Measurements from ENCODE around the gene ADPRH.
"Not testable (repeated sequence)": the region's sequence is repeated elsewhere in the genome, so short reads cannot be mapped to it uniquely, and the experiment has no call there.

Gene ADPRH

DNA sequence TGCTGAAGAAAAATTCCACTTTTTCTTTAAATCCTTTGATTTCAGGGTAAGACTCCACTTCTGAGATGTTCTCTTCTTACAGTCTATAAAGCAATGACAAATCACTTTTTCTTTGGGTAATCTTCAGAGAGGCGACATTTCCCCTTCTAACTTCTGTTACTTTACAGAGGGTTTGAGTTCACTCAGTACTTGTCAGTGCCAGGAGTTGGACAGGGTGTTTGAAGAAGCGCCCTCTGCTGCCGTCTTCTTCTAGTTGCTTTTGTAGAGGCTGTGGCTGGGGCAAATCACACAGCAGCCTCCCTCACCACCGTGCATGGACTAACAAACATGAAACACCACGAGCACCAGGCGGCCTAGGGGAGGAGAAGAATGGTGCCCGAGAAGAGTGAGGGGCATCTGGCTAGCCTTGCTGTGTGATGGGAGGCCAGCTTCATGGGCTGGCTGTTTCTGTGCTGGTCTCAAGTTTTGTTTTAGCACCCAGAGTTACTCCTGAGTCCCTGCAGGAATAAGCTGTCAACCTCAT is 19.8 kb upstream of the ADPRH start, which contains the start of gene CD80:
CD80 (minus strand) TSS at position 174 of the 523 bp plus-strand sequence. CDS start 1,886 bp downstream, outside the sequence.
- peak in 1 of 2 experiments; percentile 56 for DNase-seq (ENCODE audit: low read depth in 2 of 2)

DNA sequence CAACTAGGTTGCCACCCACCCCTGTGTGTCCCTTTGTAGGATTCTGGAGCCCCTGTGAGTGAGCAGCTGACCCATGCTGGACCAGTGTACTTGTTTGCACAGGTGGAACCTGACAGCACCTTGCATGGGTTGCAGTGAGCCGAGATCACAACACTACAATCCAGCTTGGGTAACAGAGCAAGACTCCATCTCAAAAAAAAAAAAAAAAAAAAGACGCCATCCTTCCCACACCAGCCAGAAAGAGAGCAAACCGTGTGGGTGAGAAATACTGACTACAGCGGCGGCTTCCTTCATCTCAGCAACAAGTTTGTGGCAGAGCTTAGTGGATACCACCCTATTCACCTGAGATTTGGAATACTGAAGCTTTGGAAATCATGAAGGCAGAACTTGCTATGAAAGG is 19.1 kb upstream of the ADPRH start:
- DNase-seq (ENCODE audit: low read depth in 2 of 2) = no peak

- peak in 1 of 2 experiments; percentile 11 for DNase-seq (ENCODE audit: low read depth in 2 of 2)
Observed at GRCh38 chr3:119562307-119562961, 16.9 kb upstream of the ADPRH start.

DNA sequence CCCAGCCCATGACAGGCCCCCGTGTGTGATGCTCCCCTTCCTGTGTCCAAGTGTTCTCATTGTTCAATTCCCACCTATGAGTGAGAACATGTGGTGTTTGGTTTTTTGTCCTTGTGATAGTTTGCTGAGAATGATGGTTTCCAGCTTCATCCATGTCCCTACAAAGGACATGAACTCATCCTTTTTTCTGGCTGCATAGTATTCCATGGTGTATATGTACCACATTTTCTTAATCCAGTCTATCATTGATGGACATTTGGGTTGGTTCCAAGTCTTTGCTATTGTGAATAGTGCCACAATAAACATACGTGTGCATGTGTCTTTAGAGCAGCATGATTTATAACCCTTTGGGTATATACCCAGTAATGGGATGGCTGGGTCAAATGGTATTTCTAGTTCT is 16.0 kb upstream of the ADPRH start:
- not testable (repeated sequence) for DNase-seq (ENCODE audit: low read depth in 2 of 2)

- no peak for DNase-seq (ENCODE audit: low read depth in 2 of 2)
Observed at GRCh38 chr3:119569156-119569555, 10.1 kb upstream of the ADPRH start.

DNA sequence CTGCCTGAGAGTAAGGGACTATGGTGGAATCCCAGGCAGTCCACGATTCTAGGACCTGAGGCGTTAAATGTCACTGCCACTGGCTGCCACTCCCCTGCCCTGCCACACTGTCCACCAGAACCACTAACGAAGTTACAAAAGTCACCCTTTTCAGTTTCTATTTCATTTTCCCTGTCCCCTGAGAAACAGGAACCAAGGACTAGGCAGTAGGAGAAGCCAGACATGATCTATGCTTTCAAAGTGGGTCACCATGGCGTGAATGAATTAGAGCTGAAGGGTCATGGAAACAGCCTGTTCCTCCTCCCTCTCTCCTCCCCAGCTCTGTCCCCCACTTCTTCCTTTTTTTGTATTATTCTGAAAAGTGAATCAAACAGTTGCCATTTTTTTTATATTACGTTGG is 9.1 kb upstream of the ADPRH start:
- no peak for DNase-seq (ENCODE audit: low read depth in 2 of 2)

DNA sequence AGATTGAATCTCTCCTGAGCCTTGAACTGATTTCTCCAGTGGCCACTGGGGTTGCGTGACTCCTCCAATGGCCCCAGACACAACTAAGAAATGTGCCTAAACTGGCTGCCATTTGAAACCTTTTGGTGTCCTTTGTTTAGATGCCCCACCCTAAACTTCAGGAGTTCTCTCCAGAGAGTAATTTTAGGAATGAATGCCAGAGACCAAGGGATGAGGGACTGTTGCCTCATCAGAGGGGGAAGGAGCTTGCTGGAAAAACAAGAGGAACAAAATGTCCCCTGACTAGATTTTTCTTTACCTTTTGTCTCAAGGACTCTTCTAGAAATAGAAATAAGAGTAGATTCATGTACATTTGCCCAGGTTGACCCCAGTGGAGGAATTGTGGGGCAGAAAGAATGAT is 8.1 kb upstream of the ADPRH start:
- no peak for DNase-seq (ENCODE audit: low read depth in 2 of 2)

- no peak for DNase-seq (ENCODE audit: low read depth in 2 of 2)
Observed at GRCh38 chr3:119571688-119572087, 7.6 kb upstream of the ADPRH start.

GRCh38 chr3:119575507-119575906 is 3.8 kb upstream of the ADPRH start:
- DNase-seq (ENCODE audit: low read depth in 2 of 2) = no peak

DNA sequence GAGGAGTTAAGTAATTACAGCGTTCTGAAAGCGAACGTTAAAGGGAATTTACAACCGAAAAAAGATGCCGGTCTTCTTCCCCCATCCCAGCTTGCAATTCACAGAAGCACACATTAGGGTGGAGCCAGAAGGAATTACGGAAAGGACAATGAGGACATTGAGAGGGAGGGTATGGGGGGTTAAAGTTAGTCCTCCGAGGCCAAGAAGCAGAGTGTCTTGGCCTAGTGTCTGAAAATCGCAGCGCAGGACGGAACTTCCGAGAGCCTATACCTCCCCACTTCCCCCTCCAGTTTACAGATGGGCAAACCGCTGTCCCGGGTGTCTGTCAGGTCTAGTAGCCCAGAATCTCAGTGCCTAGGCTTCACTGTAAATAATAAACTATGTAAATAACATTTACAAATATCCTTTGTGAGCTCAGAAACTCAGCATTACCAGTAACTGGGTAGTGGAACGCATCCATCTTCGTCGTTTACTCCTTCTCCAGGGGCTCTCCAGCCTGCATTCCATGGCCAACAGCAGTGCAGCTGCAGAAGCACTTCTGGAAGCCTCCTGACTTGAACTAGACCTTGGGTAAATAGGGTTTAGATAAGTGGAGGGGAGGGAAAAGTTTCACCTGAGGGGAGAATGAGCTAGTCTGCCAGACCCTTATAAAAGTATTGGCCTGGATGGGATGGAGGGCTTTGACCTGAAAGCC is 922 bp downstream of the ADPRH start:
- no peak for DNase-seq (ENCODE audit: low read depth in 2 of 2)

- peak in 1 of 2 experiments; percentile 20 for DNase-seq (ENCODE audit: low read depth in 2 of 2)
Observed at GRCh38 chr3:119582178-119582577, 2.9 kb downstream of the ADPRH start.

DNA sequence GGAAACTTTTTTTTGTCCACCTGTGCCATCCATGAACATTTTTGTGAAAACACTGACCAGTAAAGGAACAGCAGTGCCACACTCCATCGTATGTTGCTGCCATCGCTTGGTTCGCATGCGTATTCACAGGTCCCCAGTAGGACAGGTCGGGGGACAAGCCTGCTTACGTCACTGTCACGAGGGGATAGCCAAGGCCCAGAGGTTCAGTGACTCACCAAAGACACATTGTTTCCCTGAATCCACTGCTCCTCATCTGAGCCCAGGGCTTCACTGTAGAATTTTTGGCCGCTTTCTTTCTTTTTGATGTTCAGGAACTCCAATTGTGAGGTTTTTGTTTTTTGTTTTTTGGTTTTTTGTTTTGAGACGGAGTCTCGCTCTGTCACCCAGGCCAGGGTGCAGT is 5.9 kb downstream of the ADPRH start:
- DNase-seq (ENCODE audit: low read depth in 2 of 2) = no peak

GRCh38 chr3:119585856-119586570 is 6.7 kb downstream of the ADPRH start:
- no peak for DNase-seq (ENCODE audit: low read depth in 2 of 2)

GRCh38 chr3:119586733-119587172 is 7.5 kb downstream of the ADPRH start:
- DNase-seq (ENCODE audit: low read depth in 2 of 2) = no peak

DNA sequence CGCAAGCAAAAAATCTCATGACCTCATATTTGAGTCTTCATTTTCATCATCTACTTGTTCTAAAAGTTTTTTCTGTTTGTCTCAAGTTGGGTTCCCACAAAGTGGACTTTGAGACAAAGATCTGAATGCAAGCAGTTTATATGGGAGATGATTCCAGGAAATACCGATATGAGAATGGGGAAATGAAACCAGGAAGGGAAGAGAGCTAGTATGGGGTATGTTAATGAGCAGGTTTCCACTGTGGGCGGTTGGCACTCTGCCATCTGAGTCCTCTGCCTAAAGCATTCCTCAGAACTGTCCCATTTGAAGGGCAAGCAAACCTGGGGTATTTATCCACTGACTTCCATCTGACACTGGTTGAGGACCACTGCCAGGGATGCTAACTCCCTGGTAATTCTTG is 8.8 kb downstream of the ADPRH start:
- peak in 1 of 2 experiments; percentile 22 for DNase-seq (ENCODE audit: low read depth in 2 of 2)

DNA sequence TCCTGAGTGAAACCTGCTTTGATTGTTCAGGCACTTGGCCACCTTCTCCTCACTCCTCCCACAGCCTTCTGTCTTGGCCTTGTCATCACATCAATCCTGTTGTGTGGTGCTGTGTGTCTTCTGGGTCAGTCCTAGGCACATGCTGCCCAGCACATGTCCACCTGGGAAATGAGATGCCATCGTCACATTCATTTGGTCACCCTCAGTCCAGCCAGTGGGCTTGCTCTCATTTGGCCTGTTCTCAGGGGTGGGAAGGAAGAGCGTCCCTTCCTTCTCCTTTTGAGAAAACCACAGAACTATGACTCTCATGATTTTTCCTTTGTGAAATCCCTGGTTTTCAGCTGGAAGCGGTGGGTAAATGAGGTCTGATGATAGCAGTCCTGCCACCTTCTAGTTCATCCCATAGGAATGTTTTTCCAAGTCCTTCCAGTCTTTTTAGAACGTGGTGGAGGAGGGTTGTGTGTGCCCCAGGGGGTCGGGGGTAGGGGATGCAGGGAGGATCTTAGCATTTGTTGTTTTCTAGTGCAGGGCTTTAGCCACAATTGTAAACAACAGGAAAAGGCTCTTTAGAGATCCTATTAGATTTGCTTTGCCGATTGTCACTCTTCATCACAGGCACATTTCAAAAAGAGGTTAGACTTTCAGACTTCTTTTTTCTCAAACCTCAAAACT is 9.9 kb downstream of the ADPRH start:
- DNase-seq (ENCODE audit: low read depth in 2 of 2) = no peak

- DNase-seq (ENCODE audit: low read depth in 2 of 2) = no peak
Observed at GRCh38 chr3:119590706-119591105, 11.4 kb downstream of the ADPRH start.

- no peak for DNase-seq (ENCODE audit: low read depth in 2 of 2)
Observed at GRCh38 chr3:119592861-119593260, 13.6 kb downstream of the ADPRH start.

GRCh38 chr3:119594066-119594465 is 14.8 kb downstream of the ADPRH start:
- no peak for DNase-seq (ENCODE audit: low read depth in 2 of 2)

DNA sequence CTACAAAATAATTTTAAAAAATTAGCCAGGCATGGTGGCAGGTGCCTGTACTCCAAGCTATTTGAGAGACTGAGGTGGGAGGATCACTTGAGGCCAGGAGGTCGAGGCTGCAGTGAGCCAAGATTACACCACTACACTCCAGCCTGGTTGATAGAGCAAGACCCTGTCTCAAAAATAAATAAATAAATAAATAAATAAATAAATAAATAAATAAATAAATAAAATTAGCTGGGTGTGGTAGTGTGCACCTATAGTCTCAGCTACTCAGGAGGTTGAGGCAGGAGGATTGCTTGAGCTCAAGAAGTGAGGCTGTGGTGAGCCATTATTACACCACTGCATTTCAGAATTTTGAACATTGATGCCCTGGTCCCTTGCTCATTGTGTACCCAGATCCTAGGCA is 15.6 kb downstream of the ADPRH start:
- not testable (repeated sequence) for DNase-seq (ENCODE audit: low read depth in 2 of 2)

- DNase-seq (ENCODE audit: low read depth in 2 of 2) = no peak
Observed at GRCh38 chr3:119595639-119596334, 16.5 kb downstream of the ADPRH start.
